ENCODE results near the gene PHTF2.

GRCh38 chr7:77885155-77885554 is 86.6 kb downstream of the PHTF2 start:
- TF ChIP-seq POLR2A (IDR thresholded peaks at IDR 0.05; ENCODE audit: low read depth, low read length) = no peak
- no peak for TF ChIP-seq CTCF (conservative IDR thresholded peaks at IDR 0.05; ENCODE audit: low read depth, low read length)
- no peak for TF ChIP-seq USF2 (IDR thresholded peaks at IDR 0.05; ENCODE audit: low read depth, low read length)
- no peak for TF ChIP-seq CEBPB (IDR thresholded peaks at IDR 0.05; ENCODE audit: low read depth, low read length)
- no peak for TF ChIP-seq NFE2L2 (IDR thresholded peaks at IDR 0.05; ENCODE audit: low read depth, low read length)
- TF ChIP-seq SMC3 (IDR thresholded peaks at IDR 0.05; ENCODE audit: low read depth, low read length) = no peak
- no peak for TF ChIP-seq BHLHE40 (IDR thresholded peaks at IDR 0.05; ENCODE audit: low read depth, low read length)
- no peak for TF ChIP-seq MAFK (IDR thresholded peaks at IDR 0.05; ENCODE audit: low read depth, low read length)
- TF ChIP-seq FOS (IDR thresholded peaks at IDR 0.05; ENCODE audit: low read depth, low read length) = no peak
- TF ChIP-seq RFX5 (IDR thresholded peaks at IDR 0.05; ENCODE audit: low read depth, low read length) = no peak

Measured in IMR-90 (cell line).